RWPE2 (cell line): Measurements from ENCODE around the gene CORO7.
A peak's percentile ranks its signal among the peaks of the same experiment; 100 is the strongest.

Source experiments
- ATAC-seq: fragments of 200-7000 bp; cut with Tn5 transposase; 3 replicates; pipeline ENCODE4 v1.9.1; 2021; ENCODE audit warnings: low read depth
- DNase-seq: peaks from one replicate; pipeline ENCODE4 v3.0.0-alpha.2; 2020; ENCODE audit warnings: low spot score
- H3K27ac ChIP-seq: fragments of 450-650 bp; 2 replicates; pipeline ENCODE4 v1.5.1; 2017; ENCODE audit warnings: mild to moderate bottlenecking; ENCODE audit not compliant: poor library complexity, severe bottlenecking
- H3K27me3 ChIP-seq: fragments of 250-450 bp; sonication (Bioruptor Pico); 2 replicates; pipeline ENCODE4 v1.5.1; 2021; ENCODE audit warnings: mild to moderate bottlenecking, moderate library complexity; ENCODE audit not compliant: insufficient read depth, poor library complexity, severe bottlenecking
- H3K36me3 ChIP-seq: fragments of 250-450 bp; sonication (Bioruptor Pico); 2 replicates; pipeline ENCODE4 v1.5.1; 2020; ENCODE audit warnings: low read depth, mild to moderate bottlenecking, moderate library complexity
- H3K4me1 ChIP-seq: fragments of 250-450 bp; sonication (Bioruptor Pico); 2 replicates; pipeline ENCODE4 v1.5.1; 2021; ENCODE audit warnings: mild to moderate bottlenecking, moderate library complexity; ENCODE audit not compliant: insufficient read depth, poor library complexity, severe bottlenecking
- H3K4me3 ChIP-seq: fragments of 250-450 bp; sonication (Bioruptor Pico); 2 replicates; pipeline ENCODE4 v1.5.1; 2021; ENCODE audit warnings: mild to moderate bottlenecking, moderate library complexity; ENCODE audit not compliant: severe bottlenecking
- H3K9me3 ChIP-seq: fragments of 250-450 bp; sonication (Bioruptor Pico); 2 replicates; pipeline ENCODE4 v1.5.1; 2021; ENCODE audit warnings: mild to moderate bottlenecking, moderate library complexity; ENCODE audit not compliant: severe bottlenecking
- TF ChIP-seq, protein P1 (sequence below): fragments of 450-650 bp; IDR thresholded peaks from one replicate; pipeline ENCODE4 v1.5.1; 2017; ENCODE audit warnings: mild to moderate bottlenecking, moderate library complexity; ENCODE audit not compliant: poor library complexity, severe bottlenecking

The CORO7 gene

DNA sequence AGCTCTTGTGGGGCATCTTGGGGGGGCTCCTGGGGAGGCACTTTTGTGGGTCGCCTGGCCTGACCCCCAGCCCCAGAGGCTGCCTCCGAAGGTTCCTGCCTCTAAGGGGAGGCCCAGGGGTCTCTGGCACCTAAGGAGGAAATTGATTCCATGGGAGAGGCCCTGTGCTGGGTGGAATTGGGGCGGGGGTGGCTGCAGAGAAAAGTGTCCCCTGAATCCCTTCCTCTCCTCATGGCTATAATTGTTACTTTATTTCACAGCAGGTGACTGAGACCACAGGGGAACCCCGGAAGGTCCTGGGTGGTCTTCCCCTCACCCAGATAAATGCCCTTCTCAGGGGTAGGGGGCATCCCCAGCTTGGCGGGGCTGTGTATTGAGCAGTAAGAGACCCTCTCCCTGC, 97.4 kb downstream of the CORO7 start:
- peak overlapping the region; percentile 94 for H3K27ac ChIP-seq
- H3K27me3 ChIP-seq, result no peaks in the 10 kb centered on the region
- H3K4me3 ChIP-seq, result no peak overlapping the region
- H3K9me3 ChIP-seq, result no peaks in the 10 kb centered on the region
- DNase-seq (no peak), ATAC-seq (no peak)
- H3K36me3 ChIP-seq, result no peaks in the 10 kb centered on the region
- H3K4me1 ChIP-seq, result peaks cover 49% of the 10 kb centered on the region
- TF ChIP-seq, protein P1, sequence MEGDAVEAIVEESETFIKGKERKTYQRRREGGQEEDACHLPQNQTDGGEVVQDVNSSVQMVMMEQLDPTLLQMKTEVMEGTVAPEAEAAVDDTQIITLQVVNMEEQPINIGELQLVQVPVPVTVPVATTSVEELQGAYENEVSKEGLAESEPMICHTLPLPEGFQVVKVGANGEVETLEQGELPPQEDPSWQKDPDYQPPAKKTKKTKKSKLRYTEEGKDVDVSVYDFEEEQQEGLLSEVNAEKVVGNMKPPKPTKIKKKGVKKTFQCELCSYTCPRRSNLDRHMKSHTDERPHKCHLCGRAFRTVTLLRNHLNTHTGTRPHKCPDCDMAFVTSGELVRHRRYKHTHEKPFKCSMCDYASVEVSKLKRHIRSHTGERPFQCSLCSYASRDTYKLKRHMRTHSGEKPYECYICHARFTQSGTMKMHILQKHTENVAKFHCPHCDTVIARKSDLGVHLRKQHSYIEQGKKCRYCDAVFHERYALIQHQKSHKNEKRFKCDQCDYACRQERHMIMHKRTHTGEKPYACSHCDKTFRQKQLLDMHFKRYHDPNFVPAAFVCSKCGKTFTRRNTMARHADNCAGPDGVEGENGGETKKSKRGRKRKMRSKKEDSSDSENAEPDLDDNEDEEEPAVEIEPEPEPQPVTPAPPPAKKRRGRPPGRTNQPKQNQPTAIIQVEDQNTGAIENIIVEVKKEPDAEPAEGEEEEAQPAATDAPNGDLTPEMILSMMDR, result no peak

- Histone ChIP-seq H3K36me3 (no peaks in the 10 kb centered on the region), H3K9me3 (no peaks in the 10 kb centered on the region), H3K4me1 (peaks cover 45% of the 10 kb centered on the region), H3K4me3 (no peak overlapping the region), H3K27me3 (no peaks in the 10 kb centered on the region), H3K27ac (peak overlapping the region; percentile 94)
- TF ChIP-seq, protein P1, result no peak
- no peak for ATAC-seq
- DNase-seq, result no peak
These were observed 97.9 kb downstream of the CORO7 start for GRCh38 chr16:4318451-4318910.

DNA sequence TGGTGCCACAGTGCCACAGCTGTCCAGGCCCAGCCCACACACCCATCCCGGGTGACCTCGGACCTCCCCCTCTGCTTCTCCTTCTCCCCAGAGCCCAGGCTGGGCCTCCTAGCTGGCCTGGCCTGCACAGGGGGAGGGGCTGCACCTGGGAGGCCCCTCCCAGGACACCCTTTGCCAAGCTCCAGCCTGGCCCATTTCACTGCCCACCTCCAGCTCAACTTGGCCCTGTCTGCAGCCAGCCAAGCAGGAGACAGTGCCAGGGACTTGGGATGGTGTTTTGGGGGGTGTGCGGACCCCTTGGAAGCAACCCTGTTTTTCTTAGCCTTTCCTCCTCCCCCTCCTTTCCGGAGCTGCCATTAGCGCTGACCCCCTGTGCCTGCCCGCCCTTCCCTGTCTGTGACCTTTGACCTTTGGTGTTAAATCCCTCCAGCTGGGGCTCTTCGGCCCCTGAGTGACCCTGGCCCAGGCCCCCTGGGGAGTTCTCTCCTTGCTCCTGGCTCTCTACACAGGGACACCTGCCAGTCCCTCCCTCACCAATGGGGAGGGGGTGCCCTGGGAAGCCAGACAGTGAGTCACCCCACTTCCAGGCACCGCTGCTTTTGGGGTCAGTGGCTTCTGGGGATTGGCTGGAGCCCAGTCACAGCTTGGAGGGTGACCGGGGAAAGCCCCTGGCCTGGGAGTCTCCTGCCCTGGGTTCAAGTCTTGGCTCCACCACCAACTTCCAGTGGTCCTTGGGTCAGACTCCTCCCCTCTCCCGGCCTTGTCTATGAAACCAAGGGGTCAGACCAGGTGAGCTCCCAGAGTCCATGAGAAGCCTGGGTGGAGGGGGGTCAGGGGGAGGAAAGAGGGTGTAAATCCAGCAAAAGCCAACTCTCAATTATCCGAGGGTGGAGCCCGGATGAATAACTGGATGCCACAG, 98.6 kb downstream of the CORO7 start:
- Histone ChIP-seq H3K4me1 (peaks cover 40% of the 10 kb centered on the region), H3K27me3 (no peaks in the 10 kb centered on the region), H3K9me3 (no peaks in the 10 kb centered on the region), H3K4me3 (peak overlapping the region; percentile 61), H3K36me3 (no peaks in the 10 kb centered on the region), H3K27ac (peak overlapping the region; percentile 94)
- TF ChIP-seq, protein P1, result no peak
- ATAC-seq, result peak; percentile 53
- DNase-seq, result peak; percentile 74

- DNase-seq (peak; percentile 79), ATAC-seq (peak; percentile 60)
- H3K4me3 ChIP-seq, result peak overlapping the region; percentile 61
- H3K27me3 ChIP-seq, result no peaks in the 10 kb centered on the region
- H3K36me3 ChIP-seq, result no peaks in the 10 kb centered on the region
- peak overlapping the region; percentile 94 for H3K27ac ChIP-seq
- peaks cover 34% of the 10 kb centered on the region for H3K4me1 ChIP-seq
- H3K9me3 ChIP-seq, result no peaks in the 10 kb centered on the region
- TF ChIP-seq, protein P1, result no peak
These were observed 99.4 kb downstream of the CORO7 start for GRCh38 chr16:4316864-4317531.
